Fibroblast of the aortic adventitia (primary cell): ENCODE measurements around the gene HNF1B. TPM values are rescaled to one million over a fixed set of nuclear protein-coding genes. Genes with fewer than 3 reads are reported as not detected.

Experiments
- DNase-seq: peaks from one replicate; pipeline ENCODE4 v3.0.0-alpha.2; 2010; ENCODE audit warnings: low read depth
- H3K4me3 ChIP-seq: 2 replicates; pipeline ENCODE4 v1.5.1; 2011; ENCODE audit warnings: low read depth, mild to moderate bottlenecking, control low read depth, low read length, moderate library complexity
- CTCF ChIP-seq: IDR thresholded peaks from 2 replicates; pipeline ENCODE4 v1.5.1; 2011; ENCODE audit warnings: mild to moderate bottlenecking, low read length, control low read depth, inconsistent platforms; ENCODE audit not compliant: insufficient read depth
- total RNA-seq: library from RNA; depleted of rRNA; stranded (reverse); fragments of >200 nt; gene quantifications from 2 replicates; pipeline ENCODE4 v1.2.3, GENCODE V29; 2012; ENCODE audit warnings: low replicate concordance

HNF1B gene
- total RNA-seq, 1 donor = not detected

DNA sequence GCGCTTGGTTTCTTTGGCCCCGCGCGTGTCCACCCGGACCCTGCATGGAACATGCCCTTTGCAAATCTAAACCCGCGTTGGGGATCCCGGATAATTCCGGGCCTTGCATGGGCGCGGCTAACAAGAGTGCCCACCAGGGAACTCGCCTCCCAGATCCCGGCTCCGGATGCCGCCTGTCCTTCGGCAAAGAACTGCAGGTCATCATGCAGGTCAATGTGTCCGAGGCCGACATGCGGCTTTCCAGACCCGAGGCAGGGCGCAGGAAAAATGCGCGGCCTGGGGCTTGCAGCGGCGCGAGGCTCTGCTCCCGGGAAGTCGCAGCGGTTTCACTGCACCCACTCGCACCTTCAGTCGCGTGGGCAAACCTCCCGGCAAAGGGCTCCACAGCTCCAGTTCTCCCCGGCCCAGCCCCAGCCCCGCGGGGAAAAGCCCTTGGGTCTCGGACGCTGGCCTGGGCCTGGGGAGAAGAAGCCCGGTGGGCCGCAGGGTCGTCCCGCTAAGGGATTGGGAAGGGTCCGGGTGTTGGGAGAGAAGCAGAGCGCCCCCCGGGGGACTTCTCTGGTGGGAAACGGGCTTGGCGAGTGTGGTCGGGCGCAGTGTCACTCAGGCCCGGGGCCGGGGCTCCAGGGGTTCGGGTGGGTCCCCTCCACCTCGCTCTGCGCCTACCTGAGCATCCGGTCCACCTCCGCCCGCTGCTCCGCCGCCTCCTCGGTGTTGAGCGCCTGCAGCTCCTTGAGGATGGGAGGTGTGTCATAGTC lies 805 bp downstream of the HNF1B start:
- H3K4me3 ChIP-seq = no peak overlapping the region
- DNase-seq = no peak

DNA sequence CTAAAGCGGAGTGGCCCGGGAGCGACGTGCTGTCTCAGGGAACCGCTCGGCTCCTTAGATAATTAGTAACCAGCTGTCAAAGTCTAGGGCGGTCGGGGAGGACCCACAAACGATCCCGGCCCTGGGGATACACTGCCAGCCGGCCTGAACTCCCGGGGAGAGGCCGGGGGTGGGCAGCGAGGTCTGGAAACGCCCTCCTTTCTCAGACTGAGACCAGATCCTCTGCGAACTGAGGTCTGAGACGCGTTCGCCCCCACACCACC lies 1.3 kb downstream of the HNF1B start:
- TF ChIP-seq CTCF = no peak
- no peak overlapping the region for H3K4me3 ChIP-seq
- DNase-seq = no peak

More for the DNA sequence above, 805 bp downstream of the HNF1B start:
- no peak for TF ChIP-seq CTCF

DNA sequence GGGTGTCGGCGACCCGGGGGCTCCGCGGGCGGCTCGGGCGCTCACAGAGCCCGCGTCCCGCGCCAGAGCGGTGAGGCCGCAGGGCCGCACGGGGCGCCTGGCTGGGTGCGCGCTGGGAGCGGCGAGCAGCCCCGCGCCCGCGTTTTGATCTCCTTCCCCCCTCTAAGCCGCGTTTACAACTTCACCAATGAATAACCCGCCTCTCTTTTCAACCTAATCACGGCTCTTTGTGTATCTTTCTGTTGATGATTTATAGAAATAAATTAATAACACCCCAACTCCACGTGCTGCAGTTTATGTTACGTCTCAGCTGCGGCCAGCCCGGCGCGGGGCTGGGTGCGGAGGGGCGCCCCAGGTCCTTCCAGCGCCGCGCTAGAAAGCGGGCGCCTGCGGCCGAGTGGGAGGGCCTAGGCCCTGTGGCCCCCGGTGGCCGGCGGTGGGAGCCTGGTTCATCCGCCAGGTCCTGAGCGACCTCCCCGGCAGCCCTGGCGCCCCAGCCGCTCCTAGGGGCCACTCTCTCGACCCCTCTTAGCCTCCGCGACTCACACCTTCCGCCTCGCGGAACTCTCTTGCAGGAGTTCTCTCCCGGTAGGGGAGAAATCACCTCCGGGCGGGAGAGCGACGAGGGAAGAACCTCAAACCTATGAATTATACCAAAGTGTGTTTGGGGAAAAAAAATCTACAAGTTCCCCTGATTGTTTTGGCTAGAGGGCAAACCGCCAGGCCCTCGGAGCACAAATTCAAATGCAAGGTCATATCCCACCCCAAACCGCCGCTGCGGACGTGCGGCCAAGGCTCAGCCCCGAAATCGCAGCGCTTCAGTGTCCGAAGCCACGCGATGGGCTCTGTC lies 1.9 kb downstream of the HNF1B start:
- no peak for DNase-seq

GRCh38 chr17:37742116-37742761 lies 2.6 kb downstream of the HNF1B start:
- peak; percentile 24 for DNase-seq
- TF ChIP-seq CTCF = no peak
- peak overlapping the region; percentile 45 for H3K4me3 ChIP-seq

More for the DNA sequence above, 1.9 kb downstream of the HNF1B start:
- H3K4me3 ChIP-seq = no peak overlapping the region
- TF ChIP-seq CTCF = no peak

GRCh38 chr17:37741341-37742115 lies 3.3 kb downstream of the HNF1B start:
- no peak overlapping the region for H3K4me3 ChIP-seq
- DNase-seq = peak; percentile 20
- no peak for TF ChIP-seq CTCF

GRCh38 chr17:37740915-37741314 lies 3.9 kb downstream of the HNF1B start:
- no peak for TF ChIP-seq CTCF

More at GRCh38 chr17:37740915-37741314, 3.9 kb downstream of the HNF1B start:
- H3K4me3 ChIP-seq = no peak overlapping the region
- DNase-seq = no peak
